ENCODE measurements around the gene PDE1C.

PDE1C gene

DNA sequence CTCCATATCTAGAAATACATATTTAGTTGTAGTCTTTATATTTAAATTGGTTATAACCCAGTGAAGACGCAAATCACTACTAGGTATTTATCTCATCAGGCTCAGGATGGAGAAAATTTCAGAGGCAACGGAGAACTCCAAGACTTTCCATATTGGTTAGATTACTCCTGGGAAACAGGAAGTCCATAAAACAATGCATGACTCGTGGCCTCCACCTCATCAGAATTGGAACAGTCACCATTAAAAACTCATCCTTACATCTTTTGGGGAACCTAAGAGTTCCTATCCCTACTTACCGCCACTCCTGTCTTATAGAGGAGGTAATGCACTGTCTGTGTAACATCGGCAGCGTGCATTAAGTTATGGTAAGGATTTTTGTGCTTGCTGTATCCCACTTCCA, 205.6 kb downstream of the PDE1C start:
- no peak for DNase-seq (ENCODE audit: low read depth)
- TF ChIP-seq, protein P1, sequence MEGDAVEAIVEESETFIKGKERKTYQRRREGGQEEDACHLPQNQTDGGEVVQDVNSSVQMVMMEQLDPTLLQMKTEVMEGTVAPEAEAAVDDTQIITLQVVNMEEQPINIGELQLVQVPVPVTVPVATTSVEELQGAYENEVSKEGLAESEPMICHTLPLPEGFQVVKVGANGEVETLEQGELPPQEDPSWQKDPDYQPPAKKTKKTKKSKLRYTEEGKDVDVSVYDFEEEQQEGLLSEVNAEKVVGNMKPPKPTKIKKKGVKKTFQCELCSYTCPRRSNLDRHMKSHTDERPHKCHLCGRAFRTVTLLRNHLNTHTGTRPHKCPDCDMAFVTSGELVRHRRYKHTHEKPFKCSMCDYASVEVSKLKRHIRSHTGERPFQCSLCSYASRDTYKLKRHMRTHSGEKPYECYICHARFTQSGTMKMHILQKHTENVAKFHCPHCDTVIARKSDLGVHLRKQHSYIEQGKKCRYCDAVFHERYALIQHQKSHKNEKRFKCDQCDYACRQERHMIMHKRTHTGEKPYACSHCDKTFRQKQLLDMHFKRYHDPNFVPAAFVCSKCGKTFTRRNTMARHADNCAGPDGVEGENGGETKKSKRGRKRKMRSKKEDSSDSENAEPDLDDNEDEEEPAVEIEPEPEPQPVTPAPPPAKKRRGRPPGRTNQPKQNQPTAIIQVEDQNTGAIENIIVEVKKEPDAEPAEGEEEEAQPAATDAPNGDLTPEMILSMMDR (IDR thresholded peaks at IDR 0.05; ENCODE audit: insufficient read depth, low read depth, low read length, missing control alignments) = no peak

DNA sequence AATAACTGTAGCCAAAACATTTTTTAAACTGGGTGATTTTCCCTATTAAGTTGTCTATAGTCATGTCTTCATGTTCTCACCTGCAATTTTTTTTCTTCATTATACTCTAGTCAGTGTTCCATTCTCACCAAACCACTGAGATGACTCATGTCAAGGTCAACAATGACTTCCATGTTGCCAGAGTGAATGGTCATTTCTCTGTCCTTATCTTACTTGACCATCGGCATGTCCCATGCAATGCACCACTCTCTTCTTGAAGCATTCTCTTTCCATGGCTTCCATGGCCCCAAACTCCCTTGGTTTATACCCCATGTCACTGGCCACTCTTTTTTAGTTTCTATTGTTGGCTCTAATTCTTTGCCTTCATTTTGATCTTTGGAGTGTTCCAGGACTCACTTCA, 209.3 kb downstream of the PDE1C start:
- TF ChIP-seq, protein P1 (IDR thresholded peaks at IDR 0.05; ENCODE audit: insufficient read depth, low read depth, low read length, missing control alignments) = no peak
- DNase-seq (ENCODE audit: low read depth) = no peak
- H3K4me3 ChIP-seq (ENCODE audit: low read depth, low read length) = no peak overlapping the region

More for the DNA sequence above, 205.6 kb downstream of the PDE1C start:
- H3K4me3 ChIP-seq (ENCODE audit: low read depth, low read length) = no peak overlapping the region

DNA sequence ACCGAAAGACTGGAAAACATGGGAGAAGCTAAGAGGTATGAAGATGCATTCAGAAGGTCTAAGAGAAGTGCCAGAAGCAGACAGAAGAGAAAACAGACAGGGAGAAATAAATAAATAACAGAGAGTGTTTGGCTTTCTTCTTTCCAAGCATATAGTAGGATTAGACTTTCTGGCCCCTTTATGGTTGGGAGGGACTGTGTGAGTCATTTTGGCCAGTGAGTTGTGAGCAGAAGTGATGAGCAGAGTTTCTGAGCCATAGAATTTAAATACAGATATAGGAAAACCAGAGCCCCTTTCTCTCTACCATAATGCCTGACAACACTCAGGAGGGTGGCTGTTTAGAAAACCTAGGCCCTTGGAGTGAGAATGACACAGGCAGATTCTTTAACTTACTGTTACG, 212.2 kb downstream of the PDE1C start:
- no peak overlapping the region for H3K4me3 ChIP-seq (ENCODE audit: low read depth, low read length)
- no peak for DNase-seq (ENCODE audit: low read depth)
- TF ChIP-seq, protein P1 (IDR thresholded peaks at IDR 0.05; ENCODE audit: insufficient read depth, low read depth, low read length, missing control alignments) = no peak

DNA sequence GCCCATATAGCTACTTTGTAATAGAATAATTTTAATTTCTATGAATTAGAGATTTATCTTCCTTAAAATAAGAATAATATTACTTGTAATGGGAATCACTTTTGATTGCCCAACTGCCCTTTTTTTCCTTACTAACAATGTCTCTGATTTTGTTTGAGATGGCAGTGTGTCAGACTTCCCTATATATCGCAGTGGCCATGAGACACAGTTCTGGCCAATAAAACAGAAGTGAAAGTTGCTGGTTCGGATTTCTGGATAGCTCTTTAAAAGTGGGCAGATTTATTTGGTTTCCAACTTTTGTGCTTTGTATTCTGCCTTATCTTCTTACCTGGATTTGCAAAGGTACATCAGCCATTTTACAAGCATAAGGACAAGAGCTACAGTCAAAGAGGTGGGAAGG, 213.0 kb downstream of the PDE1C start:
- no peak for DNase-seq (ENCODE audit: low read depth)
- TF ChIP-seq, protein P1 (IDR thresholded peaks at IDR 0.05; ENCODE audit: insufficient read depth, low read depth, low read length, missing control alignments) = no peak
- no peak overlapping the region for H3K4me3 ChIP-seq (ENCODE audit: low read depth, low read length)

DNA sequence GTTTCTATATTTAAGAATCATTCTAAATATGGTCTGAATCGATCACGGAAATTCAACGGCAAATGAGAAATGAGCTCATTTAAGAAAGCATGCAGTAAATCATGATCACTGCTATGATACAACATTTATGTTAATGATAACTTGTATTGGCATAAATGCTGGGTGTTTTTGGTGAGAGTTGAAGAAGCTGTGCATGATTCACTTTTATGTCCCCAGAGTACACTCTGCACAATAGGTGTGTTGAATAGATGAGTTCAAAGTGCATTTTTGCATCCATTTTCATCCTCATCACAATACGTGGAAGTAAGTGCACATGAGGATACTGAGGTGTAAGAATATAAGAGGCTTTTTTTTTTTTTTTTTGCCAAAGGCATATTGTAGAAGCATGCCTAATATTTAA, 213.9 kb downstream of the PDE1C start:
- TF ChIP-seq, protein P1 (IDR thresholded peaks at IDR 0.05; ENCODE audit: insufficient read depth, low read depth, low read length, missing control alignments) = no peak
- H3K4me3 ChIP-seq (ENCODE audit: low read depth, low read length) = no peak overlapping the region
- DNase-seq (ENCODE audit: low read depth) = no peak

DNA sequence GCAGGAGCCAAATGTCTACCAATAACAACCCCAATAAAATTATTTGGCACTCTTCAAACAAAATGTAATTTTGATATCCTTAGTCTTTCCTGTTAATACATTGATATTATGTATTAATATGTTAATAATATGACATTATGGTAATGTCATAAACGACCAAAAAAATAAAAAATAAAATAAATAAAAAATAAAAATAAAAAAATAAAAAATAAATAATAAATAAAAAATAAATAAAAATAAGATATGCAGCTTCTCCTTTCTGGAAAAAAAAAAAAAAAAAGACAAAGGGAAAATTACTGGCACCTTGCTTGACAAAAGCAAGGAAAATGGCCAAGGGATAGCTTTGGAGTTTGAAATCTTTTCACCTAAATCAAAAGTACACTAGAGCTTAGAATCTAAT, 214.7 kb downstream of the PDE1C start:
- DNase-seq (ENCODE audit: low read depth) = no peak
- no peak overlapping the region for H3K4me3 ChIP-seq (ENCODE audit: low read depth, low read length)
- TF ChIP-seq, protein P1 (IDR thresholded peaks at IDR 0.05; ENCODE audit: insufficient read depth, low read depth, low read length, missing control alignments) = no peak

DNA sequence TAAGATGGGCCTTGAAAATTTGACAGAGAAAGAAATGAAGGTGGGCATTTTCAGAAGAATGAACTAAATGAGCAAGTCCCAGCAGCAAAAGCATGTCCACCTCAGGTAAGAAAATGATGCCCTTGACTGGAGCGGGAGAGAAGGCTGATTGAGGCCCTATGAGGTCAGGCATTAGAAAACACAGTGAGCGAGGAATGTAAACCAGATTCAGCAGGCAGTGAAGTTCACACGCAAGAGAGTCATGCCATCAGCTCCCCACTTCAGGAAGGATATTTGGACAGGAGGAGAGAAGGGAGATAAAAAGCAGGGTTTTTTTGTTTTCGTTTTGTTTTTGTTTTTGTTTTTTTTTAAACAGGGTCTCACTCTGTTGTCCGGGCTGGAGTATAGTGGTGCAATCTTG, 216.8 kb downstream of the PDE1C start:
- no peak for DNase-seq (ENCODE audit: low read depth)
- no peak overlapping the region for H3K4me3 ChIP-seq (ENCODE audit: low read depth, low read length)
- TF ChIP-seq, protein P1 (IDR thresholded peaks at IDR 0.05; ENCODE audit: insufficient read depth, low read depth, low read length, missing control alignments) = no peak

All from GM12865 (cell line).